ENCODE measurements around the gene DAB2IP. TPM values are rescaled to one million over a fixed set of nuclear protein-coding genes. Genes with fewer than 3 reads are reported as not detected.

Gene DAB2IP
- total and polyA plus RNA-seq, 2 experiments from 2014 or later: 8.9 to 42.8 TPM

- Histone ChIP-seq H3K36me3 (ENCODE audit: insufficient read depth) (no peaks in the 10 kb centered on the region; the same call in 1 of the 2 replicates), H3K27me3 (ENCODE audit: insufficient read depth) (no peaks in the 10 kb centered on the region), H3K4me3 (no peak overlapping the region), H3F3A (replicated peaks; ENCODE audit: low read depth) (no peaks in the 10 kb centered on the region), H3K79me2 (replicated peaks; ENCODE audit: insufficient read depth) (no peaks in the 10 kb centered on the region), H3K9me2 (ENCODE audit: insufficient read depth) (no peaks in the 10 kb centered on the region), H3K27ac (ENCODE audit: low read depth) (no peak overlapping the region), H3K4me1 (ENCODE audit: insufficient read depth) (peaks cover 10% of the 10 kb centered on the region; the same call in 1 of the 2 replicates), H2AFZ (no peak overlapping the region), H4K20me1 (replicated peaks; ENCODE audit: insufficient read depth) (no peaks in the 10 kb centered on the region; the same call in none of the 2 replicates), H3K4me2 (no peak overlapping the region)
- no peak overlapping the region; the same call in 1 of the 2 replicates for H3K27ac Mint-ChIP-seq
- H3K27me3 Mint-ChIP-seq (ENCODE audit: insufficient read depth, low read depth, poor library complexity): peaks cover 7% of the 10 kb centered on the region
- H3K36me3 Mint-ChIP-seq (ENCODE audit: low read depth): no peaks in the 10 kb centered on the region
- ATAC-seq (no peak), DNase-seq (ENCODE audit: low spot score) (no peak)
- H3K4me3 Mint-ChIP-seq: no peak overlapping the region
- H3K4me1 Mint-ChIP-seq: peaks cover 42% of the 10 kb centered on the region
- H3K9me3 Mint-ChIP-seq: peaks cover 2% of the 10 kb centered on the region; the same call in 1 of the 3 replicates
- TF ChIP-seq NANOG (IDR thresholded peaks at IDR 0.05; ENCODE audit: borderline replicate concordance): no peak
- TF ChIP-seq ZNF114 (CRISPR knock-in tag; IDR thresholded peaks at IDR 0.05): no peak
- no peak for TF ChIP-seq EZH2 (IDR thresholded peaks at IDR 0.05; ENCODE audit: low read depth, unreplicated experiment)
- TF ChIP-seq STAT1 (IDR thresholded peaks at IDR 0.05; ENCODE audit: unreplicated experiment): no peak
- TF ChIP-seq CREB1 (CRISPR knock-in tag; IDR thresholded peaks at IDR 0.05; ENCODE audit: low read depth): no peak
- TF ChIP-seq EZH2phosphoT487 (IDR thresholded peaks at IDR 0.05; ENCODE audit: unreplicated experiment): no peak
- TF ChIP-seq ZNF462 (CRISPR knock-in tag; IDR thresholded peaks at IDR 0.05): no peak
- no peak for TF ChIP-seq JUNB (IDR thresholded peaks at IDR 0.05; ENCODE audit: unreplicated experiment)
- TF ChIP-seq, protein P1, sequence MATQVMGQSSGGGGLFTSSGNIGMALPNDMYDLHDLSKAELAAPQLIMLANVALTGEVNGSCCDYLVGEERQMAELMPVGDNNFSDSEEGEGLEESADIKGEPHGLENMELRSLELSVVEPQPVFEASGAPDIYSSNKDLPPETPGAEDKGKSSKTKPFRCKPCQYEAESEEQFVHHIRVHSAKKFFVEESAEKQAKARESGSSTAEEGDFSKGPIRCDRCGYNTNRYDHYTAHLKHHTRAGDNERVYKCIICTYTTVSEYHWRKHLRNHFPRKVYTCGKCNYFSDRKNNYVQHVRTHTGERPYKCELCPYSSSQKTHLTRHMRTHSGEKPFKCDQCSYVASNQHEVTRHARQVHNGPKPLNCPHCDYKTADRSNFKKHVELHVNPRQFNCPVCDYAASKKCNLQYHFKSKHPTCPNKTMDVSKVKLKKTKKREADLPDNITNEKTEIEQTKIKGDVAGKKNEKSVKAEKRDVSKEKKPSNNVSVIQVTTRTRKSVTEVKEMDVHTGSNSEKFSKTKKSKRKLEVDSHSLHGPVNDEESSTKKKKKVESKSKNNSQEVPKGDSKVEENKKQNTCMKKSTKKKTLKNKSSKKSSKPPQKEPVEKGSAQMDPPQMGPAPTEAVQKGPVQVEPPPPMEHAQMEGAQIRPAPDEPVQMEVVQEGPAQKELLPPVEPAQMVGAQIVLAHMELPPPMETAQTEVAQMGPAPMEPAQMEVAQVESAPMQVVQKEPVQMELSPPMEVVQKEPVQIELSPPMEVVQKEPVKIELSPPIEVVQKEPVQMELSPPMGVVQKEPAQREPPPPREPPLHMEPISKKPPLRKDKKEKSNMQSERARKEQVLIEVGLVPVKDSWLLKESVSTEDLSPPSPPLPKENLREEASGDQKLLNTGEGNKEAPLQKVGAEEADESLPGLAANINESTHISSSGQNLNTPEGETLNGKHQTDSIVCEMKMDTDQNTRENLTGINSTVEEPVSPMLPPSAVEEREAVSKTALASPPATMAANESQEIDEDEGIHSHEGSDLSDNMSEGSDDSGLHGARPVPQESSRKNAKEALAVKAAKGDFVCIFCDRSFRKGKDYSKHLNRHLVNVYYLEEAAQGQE (IDR thresholded peaks at IDR 0.05; ENCODE audit: unreplicated experiment): no peak
- no peak for TF ChIP-seq ZNF331 (CRISPR knock-in tag; IDR thresholded peaks at IDR 0.05; ENCODE audit: low read depth)
- TF ChIP-seq, protein P2, sequence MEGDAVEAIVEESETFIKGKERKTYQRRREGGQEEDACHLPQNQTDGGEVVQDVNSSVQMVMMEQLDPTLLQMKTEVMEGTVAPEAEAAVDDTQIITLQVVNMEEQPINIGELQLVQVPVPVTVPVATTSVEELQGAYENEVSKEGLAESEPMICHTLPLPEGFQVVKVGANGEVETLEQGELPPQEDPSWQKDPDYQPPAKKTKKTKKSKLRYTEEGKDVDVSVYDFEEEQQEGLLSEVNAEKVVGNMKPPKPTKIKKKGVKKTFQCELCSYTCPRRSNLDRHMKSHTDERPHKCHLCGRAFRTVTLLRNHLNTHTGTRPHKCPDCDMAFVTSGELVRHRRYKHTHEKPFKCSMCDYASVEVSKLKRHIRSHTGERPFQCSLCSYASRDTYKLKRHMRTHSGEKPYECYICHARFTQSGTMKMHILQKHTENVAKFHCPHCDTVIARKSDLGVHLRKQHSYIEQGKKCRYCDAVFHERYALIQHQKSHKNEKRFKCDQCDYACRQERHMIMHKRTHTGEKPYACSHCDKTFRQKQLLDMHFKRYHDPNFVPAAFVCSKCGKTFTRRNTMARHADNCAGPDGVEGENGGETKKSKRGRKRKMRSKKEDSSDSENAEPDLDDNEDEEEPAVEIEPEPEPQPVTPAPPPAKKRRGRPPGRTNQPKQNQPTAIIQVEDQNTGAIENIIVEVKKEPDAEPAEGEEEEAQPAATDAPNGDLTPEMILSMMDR (conservative IDR thresholded peaks at IDR 0.05; ENCODE audit: low read depth in 2 of 2): no peak
- TF ChIP-seq ETS1 (IDR thresholded peaks at IDR 0.05): no peak
These were observed 11.8 kb upstream of the DAB2IP start for GRCh38 chr9:121639619-121640018.

Data from GM23338 (cell line).